Naive thymus-derived CD4-positive, alpha-beta T cell (primary cell): Measurements from ENCODE around the gene WDR82. TPM values are rescaled to one million over a fixed set of nuclear protein-coding genes. Genes with fewer than 3 reads are reported as not detected.

Experiments
- ATAC-seq: fragments of 150-1000 bp; cut with Tn5 transposase; 2 replicates; pipeline ENCODE4 v1.10.0; 2021; ENCODE audit warnings: mild to moderate bottlenecking, moderate library complexity
- CTCF ChIA-PET: fragments of 350-600 bp; sonication (Branson Sonifier 250); formaldehyde crosslinking; loops from one replicate; lab custom pipeline; 2021; ENCODE audit warnings: antibody characterized with exemption; lab: Charles Lee
- POLR2A ChIA-PET: fragments of 350-600 bp; sonication (Branson Sonifier 250); formaldehyde crosslinking; loops from one replicate; lab custom pipeline; 2021; ENCODE audit warnings: antibody characterized with exemption, inconsistent platforms; lab: Charles Lee
- DNase-seq, 9 donors: peaks; one replicate each; pipeline versions ENCODE4 v3.0.0 to v3.0.0-alpha.2; 2020 to 2022; ENCODE audit warnings: mixed read lengths in 1 of 9
- H3K27ac ChIP-seq: one replicate; pipeline ENCODE4 v1.7.0; 2013; ENCODE audit warnings: mild to moderate bottlenecking, low read depth, low read length, moderate library complexity
- H3K27me3 ChIP-seq, 2 donors: one replicate each; pipeline ENCODE4 v1.7.0; 2013; ENCODE audit warnings: low read length in 2 of 2, mild to moderate bottlenecking in 2 of 2, moderate library complexity in 2 of 2; ENCODE audit not compliant: control insufficient read depth in 2 of 2, insufficient read depth in 2 of 2
- H3K36me3 ChIP-seq, 3 experiments: 1 replicate in 2 of 3; 2 replicates in 1 of 3; pipeline ENCODE4 v1.7.0; 2013; ENCODE audit warnings: low read length in 3 of 3, mild to moderate bottlenecking in 3 of 3, moderate library complexity in 1 of 3; ENCODE audit not compliant: insufficient read depth in 3 of 3, control insufficient read depth in 2 of 3
- H3K4me1 ChIP-seq, 2 donors: one replicate each; pipeline ENCODE4 v1.7.0; 2013; ENCODE audit warnings: low read length in 2 of 2, mild to moderate bottlenecking in 2 of 2, moderate library complexity in 1 of 2; ENCODE audit not compliant: control insufficient read depth in 2 of 2, insufficient read depth in 2 of 2
- H3K4me3 ChIP-seq: 2 replicates; pipeline ENCODE4 v1.7.0; 2013; ENCODE audit warnings: mild to moderate bottlenecking, low read length
- H3K9me3 ChIP-seq, 3 experiments: 1 replicate in 2 of 3; 2 replicates in 1 of 3; pipeline ENCODE4 v1.7.0; 2013; ENCODE audit warnings: low read length in 3 of 3; ENCODE audit not compliant: control insufficient read depth in 2 of 3
- H3K27ac Mint-ChIP-seq, 9 donors: one replicate each; pipeline ENCODE4 v1.8.0; 2020 to 2022; ENCODE audit warnings: mixed read lengths in 9 of 9, mild to moderate bottlenecking in 8 of 9, moderate library complexity in 5 of 9, inconsistent platforms in 2 of 9
- H3K27me3 Mint-ChIP-seq, 5 donors: one replicate each; pipeline ENCODE4 v1.8.0; 2021 to 2022; ENCODE audit warnings: mixed read lengths in 5 of 5, mild to moderate bottlenecking in 1 of 5
- H3K36me3 Mint-ChIP-seq, 5 donors: one replicate each; pipeline ENCODE4 v1.8.0; 2020 to 2022; ENCODE audit warnings: mixed read lengths in 5 of 5, mild to moderate bottlenecking in 3 of 5, inconsistent platforms in 1 of 5
- H3K4me1 Mint-ChIP-seq, 7 donors: one replicate each; pipeline ENCODE4 v1.8.0; 2020 to 2022; ENCODE audit warnings: mixed read lengths in 7 of 7, mild to moderate bottlenecking in 3 of 7, inconsistent platforms in 1 of 7
- H3K4me3 Mint-ChIP-seq, 10 donors: one replicate each; pipeline ENCODE4 v1.8.0; 2020 to 2022; ENCODE audit warnings: mild to moderate bottlenecking in 10 of 10, mixed read lengths in 10 of 10, moderate library complexity in 6 of 10, inconsistent platforms in 2 of 10
- H3K9me3 Mint-ChIP-seq, 11 donors: one replicate each; pipeline ENCODE4 v1.8.0; 2020 to 2022; ENCODE audit warnings: mixed read lengths in 11 of 11, mild to moderate bottlenecking in 4 of 11, inconsistent platforms in 1 of 11, moderate library complexity in 1 of 11
- intact Hi-C, 2 donors: fragments of 100-400 bp; cut with micrococcal nuclease; formaldehyde crosslinking; loops; one replicate each; pipeline ENCODE4 v1.15.1; 2023
- polyA plus RNA-seq, 2 donors: library from polyadenylated mRNA; unstranded; fragments of 300-500 nt; fragmentation: Illumina TruSeq; gene quantifications; one replicate each; pipeline ENCODE4 v1.2.3, GENCODE V29; 2021
- total RNA-seq, 6 experiments: library from RNA in 5 of 6; stranded (reverse) in 5 of 6; gene quantifications; 1 replicate in 5 of 6; 2 replicates in 1 of 6; pipeline ENCODE4 v1.2.3 and lab custom pipeline; 2021 to 2026

WDR82 gene
- total and polyA plus RNA-seq, 7 experiments from 2014 or later, result 112 to 181 (median 135) TPM

GRCh38 chr3:52243791-52244628, 34.4 kb downstream of the WDR82 start:
- peak overlapping the region; percentile 71 to 91 (median 82) for H3K4me3 Mint-ChIP-seq

DNA sequence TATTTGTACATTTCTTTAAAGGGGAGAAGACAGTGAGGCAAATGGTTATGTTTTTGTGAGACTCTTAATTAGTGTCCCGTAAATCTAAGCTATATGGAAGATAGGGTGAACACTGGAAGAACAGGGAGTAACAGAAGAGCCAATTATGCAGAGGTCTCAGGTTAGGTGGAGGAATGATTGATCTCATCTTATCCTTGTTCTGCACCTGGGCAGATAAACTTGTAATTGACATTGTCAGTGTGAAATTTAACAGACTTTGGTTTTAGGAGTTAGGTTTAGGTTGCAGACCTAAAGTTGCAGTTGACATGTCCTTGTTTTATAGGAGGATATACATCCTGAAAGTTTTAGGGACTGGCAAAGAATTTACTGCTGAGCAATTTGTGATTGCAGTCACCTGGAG, 36.4 kb downstream of the WDR82 start:
- Histone ChIP-seq H3K27ac (peak overlapping the region; percentile 95), H3K9me3 (no peaks in the 10 kb centered on the region), H3K36me3 (peaks cover 0 to 4% (median 0%) of the 10 kb centered on the region in 3 experiments), H3K4me3 (no peak overlapping the region), H3K27me3 (no peaks in the 10 kb centered on the region), H3K4me1 (peaks cover 60 to 70% of the 10 kb centered on the region in 2 donors)
- no peaks in the 10 kb centered on the region for H3K27me3 Mint-ChIP-seq
- H3K36me3 Mint-ChIP-seq, result peaks cover 0 to 25% (median 0%) of the 10 kb centered on the region in 5 donors
- DNase-seq, result no peak
- H3K4me3 Mint-ChIP-seq, result peak overlapping the region in 7 of 10 donors; percentile 0 to 86 (median 21)
- peaks cover 0 to 6% (median 0%) of the 10 kb centered on the region in 11 donors for H3K9me3 Mint-ChIP-seq
- peak overlapping the region; percentile 20 to 96 (median 90) for H3K27ac Mint-ChIP-seq
- CTCF ChIA-PET, result interaction anchor here (0.7 to 11.1 kb wide), 3 partner anchors 9 to 99 kb away, joined by 3 to 126 read pairs (median 4); partner anchors contain the start of gene WDR82
- intact Hi-C loops, result no loop called here
- ATAC-seq, result no peak
- peaks cover 45 to 82% (median 70%) of the 10 kb centered on the region in 7 donors for H3K4me1 Mint-ChIP-seq
- POLR2A ChIA-PET, result interaction anchor here (1.0 to 46.3 kb wide), 10 partner anchors 9 to 188 kb away, joined by 3 to 1418 read pairs (median 12); partner anchors contain the start of genes GLYCTK and WDR82

More at GRCh38 chr3:52243791-52244628, 34.4 kb downstream of the WDR82 start:
- intact Hi-C loops, result no loop called here
- Histone ChIP-seq H3K36me3 (peaks cover 0 to 17% (median 0%) of the 10 kb centered on the region in 3 experiments), H3K4me3 (no peak overlapping the region), H3K4me1 (peaks cover 53 to 75% of the 10 kb centered on the region in 2 donors), H3K9me3 (no peaks in the 10 kb centered on the region), H3K27me3 (no peaks in the 10 kb centered on the region), H3K27ac (peak overlapping the region; percentile 91)
- CTCF ChIA-PET, result interaction anchor here (1.2 to 11.1 kb wide), 5 partner anchors 9 to 34 kb away, joined by 3 to 126 read pairs (median 5); partner anchors contain the start of genes TLR9 and WDR82
- POLR2A ChIA-PET, result interaction anchor here (0.7 to 46.3 kb wide), 8 partner anchors 10 to 40 kb away, joined by 3 to 1418 read pairs (median 6); partner anchors contain the start of genes GLYCTK, TLR9 and WDR82
- Mint-ChIP-seq H3K27me3 (no peaks in the 10 kb centered on the region), H3K27ac (peak overlapping the region; percentile 83 to 98 (median 92)), H3K4me1 (peaks cover 40 to 89% (median 79%) of the 10 kb centered on the region in 7 donors), H3K36me3 (peaks cover 0 to 33% (median 8%) of the 10 kb centered on the region in 5 donors), H3K9me3 (peaks cover 0 to 10% (median 0%) of the 10 kb centered on the region in 11 donors)
- no peak for DNase-seq
- peak; percentile 34 for ATAC-seq

GRCh38 chr3:52240886-52241370, 37.5 kb downstream of the WDR82 start:
- H3K9me3 Mint-ChIP-seq, result peaks cover 0 to 6% (median 0%) of the 10 kb centered on the region in 11 donors
- peak overlapping the region; percentile 86 to 100 (median 96) for H3K4me3 Mint-ChIP-seq
- no peaks in the 10 kb centered on the region for H3K27me3 Mint-ChIP-seq
- CTCF ChIA-PET, result interaction anchor here (0.7 to 11.1 kb wide), 13 partner anchors 9 to 100 kb away, joined by 3 to 126 read pairs (median 4); partner anchors contain the start of genes GLYCTK and WDR82
- H3K4me1 Mint-ChIP-seq, result peaks cover 49 to 83% (median 72%) of the 10 kb centered on the region in 7 donors
- H3K36me3 Mint-ChIP-seq, result peaks cover 0 to 18% (median 0%) of the 10 kb centered on the region in 5 donors
- ATAC-seq (no peak), DNase-seq (no peak)
- peaks cover 0 to 4% (median 0%) of the 10 kb centered on the region in 3 experiments for H3K36me3 ChIP-seq
- no peaks in the 10 kb centered on the region for H3K27me3 ChIP-seq
- POLR2A ChIA-PET, result interaction anchor here (0.6 to 46.3 kb wide), 17 partner anchors 9 to 640 kb away, joined by 3 to 1418 read pairs (median 4); partner anchors contain the start of genes GLYCTK and WDR82
- intact Hi-C loops, result loop anchor here (1.0 to 2.0 kb wide), 3 partner anchors 12 to 30 kb away; no protein-coding TSS in a partner anchor
- peak overlapping the region; percentile 95 for H3K27ac ChIP-seq
- peaks cover 63 to 66% of the 10 kb centered on the region in 2 donors for H3K4me1 ChIP-seq
- peak overlapping the region; percentile 83 to 99 (median 97) for H3K27ac Mint-ChIP-seq
- H3K9me3 ChIP-seq, result no peaks in the 10 kb centered on the region
- H3K4me3 ChIP-seq, result no peak overlapping the region

DNA sequence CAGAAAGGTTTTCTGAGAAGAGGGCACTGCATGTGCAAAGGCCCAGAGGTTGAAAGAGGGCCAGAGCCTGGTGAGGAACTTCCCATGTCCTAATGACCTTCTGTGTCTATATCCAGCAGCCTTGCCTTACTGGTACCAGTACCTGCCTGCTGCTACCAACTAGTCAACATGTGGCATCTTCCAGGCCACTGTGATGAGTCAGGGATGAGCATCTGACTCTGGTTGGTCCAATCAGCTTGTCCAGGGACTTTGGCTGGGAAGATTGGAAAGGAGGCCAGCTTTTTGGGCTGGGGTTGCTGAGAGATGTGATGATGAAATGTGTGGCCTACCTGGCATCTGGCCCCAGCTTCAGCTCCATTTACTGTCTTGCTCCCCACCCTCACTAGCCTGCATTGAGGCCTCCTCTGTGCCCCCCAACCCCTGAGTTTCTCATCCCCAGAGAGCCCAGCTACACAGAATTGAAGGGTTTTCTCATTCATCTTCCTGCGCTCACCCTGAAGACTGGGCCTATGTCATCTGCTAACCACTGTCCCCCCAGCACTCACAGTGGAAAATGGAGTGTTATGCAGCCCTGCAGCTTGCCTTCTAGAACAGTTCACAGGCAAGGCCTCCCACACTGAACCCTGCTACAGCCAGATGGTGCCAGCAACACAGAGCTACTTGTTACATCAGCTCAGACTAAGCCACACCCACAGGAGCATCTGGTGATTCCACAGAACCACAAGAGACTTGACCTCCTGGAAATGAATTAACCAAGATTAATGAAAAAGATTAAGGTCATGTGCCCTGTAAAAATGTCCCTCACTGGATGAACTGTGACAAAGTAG, 38.2 kb downstream of the WDR82 start:
- Mint-ChIP-seq H3K27ac (peak overlapping the region; percentile 83 to 99 (median 97)), H3K27me3 (no peaks in the 10 kb centered on the region), H3K9me3 (peaks cover 0 to 6% (median 0%) of the 10 kb centered on the region in 11 donors), H3K4me3 (peak overlapping the region; percentile 86 to 100 (median 96)), H3K36me3 (peaks cover 0 to 18% (median 0%) of the 10 kb centered on the region in 5 donors), H3K4me1 (peaks cover 55 to 88% (median 78%) of the 10 kb centered on the region in 7 donors)
- CTCF ChIA-PET, result interaction anchor here (0.8 to 11.1 kb wide), 11 partner anchors 9 to 99 kb away, joined by 3 to 126 read pairs (median 4); partner anchors contain the start of genes GLYCTK and WDR82
- intact Hi-C loops, result loop anchor here (1.0 to 2.0 kb wide), 3 partner anchors 13 to 31 kb away; no protein-coding TSS in a partner anchor
- DNase-seq (peak in 4 of 9 donors; percentile 34 to 63 (median 46)), ATAC-seq (no peak)
- Histone ChIP-seq H3K4me1 (peaks cover 68% of the 10 kb centered on the region in 2 donors), H3K9me3 (no peaks in the 10 kb centered on the region), H3K4me3 (peak overlapping the region; percentile 92), H3K27me3 (no peaks in the 10 kb centered on the region), H3K27ac (peak overlapping the region; percentile 95), H3K36me3 (peaks cover 0 to 4% (median 0%) of the 10 kb centered on the region in 3 experiments)
- POLR2A ChIA-PET, result interaction anchor here (0.8 to 46.3 kb wide), 12 partner anchors 11 to 96 kb away, joined by 3 to 1418 read pairs (median 8); partner anchors contain the start of genes GLYCTK and WDR82

DNA sequence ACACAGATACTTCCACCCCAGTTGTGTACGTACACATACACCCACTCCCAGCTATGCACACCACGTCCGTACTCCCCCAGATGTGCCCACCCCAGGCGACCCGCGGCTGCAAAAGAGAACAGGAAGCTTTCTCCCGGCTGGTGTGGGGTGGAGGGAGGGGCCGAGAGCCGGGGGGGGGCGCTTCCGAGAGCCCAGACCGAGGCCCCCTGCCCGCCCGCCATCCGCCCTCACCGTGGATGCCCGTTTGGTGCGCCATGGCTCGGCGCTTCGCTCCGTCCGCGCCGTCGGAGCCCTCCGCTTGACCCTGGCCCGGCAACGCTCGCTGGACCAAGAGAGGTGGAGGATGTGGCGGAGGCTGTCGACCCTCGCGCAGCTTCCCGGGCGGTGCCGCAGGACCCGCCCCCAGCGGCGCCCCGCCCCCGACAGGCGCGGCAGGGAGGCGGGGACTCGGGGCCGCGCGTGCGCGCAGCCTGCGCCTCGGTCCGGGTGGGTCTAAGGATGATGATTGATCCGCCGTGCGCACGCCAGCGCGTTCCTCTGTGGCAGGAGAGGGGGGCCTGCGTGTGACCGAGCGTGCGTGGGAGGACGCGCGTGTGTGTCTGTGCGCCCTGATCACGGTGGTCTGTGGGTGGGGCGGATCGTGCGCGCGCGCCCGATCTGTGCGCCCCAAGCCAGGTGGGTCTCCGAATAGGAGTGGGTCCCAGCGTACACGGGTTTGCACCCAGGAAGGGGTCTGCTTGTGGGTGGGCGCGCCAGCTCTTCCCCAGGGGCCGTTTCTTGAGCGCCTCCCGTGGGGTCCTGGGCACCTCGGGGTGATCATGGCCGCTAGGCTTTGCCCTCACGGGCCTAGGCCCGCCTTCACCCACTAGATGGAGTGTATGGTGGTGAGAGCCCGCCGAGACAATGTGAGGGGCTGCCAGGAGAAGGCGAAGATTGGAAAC, 39.4 kb downstream of the WDR82 start, which contains the start of gene TWF2:
TWF2 (minus strand) TSS at position 398 of the 941 bp plus-strand sequence; CDS start at position 256, 142 bp downstream.
- ATAC-seq (peak; percentile 91), DNase-seq (peak; percentile 87 to 96 (median 91))
- H3K9me3 Mint-ChIP-seq, result peaks cover 0 to 6% (median 0%) of the 10 kb centered on the region in 11 donors
- H3K4me1 Mint-ChIP-seq, result peaks cover 59 to 88% (median 76%) of the 10 kb centered on the region in 7 donors
- peak within 1 kb of the TSS; percentile 83 to 99 (median 97) for H3K27ac Mint-ChIP-seq
- CTCF ChIA-PET, result interaction anchor here (0.7 to 11.1 kb wide), 8 partner anchors 10 to 182 kb away, joined by 3 to 126 read pairs (median 6); partner anchors contain the start of genes TLR9 and WDR82
- Histone ChIP-seq H3K4me3 (peak within 1 kb of the TSS; percentile 92), H3K36me3 (peaks cover 0 to 15% (median 5%) of the 10 kb centered on the region in 3 experiments), H3K27ac (peak within 1 kb of the TSS; percentile 95), H3K27me3 (no peaks in the 10 kb centered on the region), H3K9me3 (no peaks in the 10 kb centered on the region), H3K4me1 (peaks cover 59 to 62% of the 10 kb centered on the region in 2 donors)
- H3K27me3 Mint-ChIP-seq, result no peaks in the 10 kb centered on the region
- H3K36me3 Mint-ChIP-seq, result peaks cover 0 to 22% (median 0%) of the 10 kb centered on the region in 5 donors
- intact Hi-C loops, result loop anchor here (1.0 to 2.0 kb wide), 9 partner anchors 8 to 182 kb away; partner anchors contain the start of genes WDR82 (in 2 of the 2), DNAH1 (in 1 of the 2) and GLYCTK (in 1 of the 2)
- peak within 1 kb of the TSS; percentile 86 to 100 (median 96) for H3K4me3 Mint-ChIP-seq
- POLR2A ChIA-PET, result interaction anchor here (0.5 to 46.3 kb wide), 13 partner anchors 12 to 182 kb away, joined by 3 to 1418 read pairs (median 7); partner anchors contain the start of genes DUSP7, GLYCTK, TLR9 and WDR82
